Astrocyte of the hippocampus (primary cell): ENCODE results near the gene TIPRL.
A peak's percentile ranks its signal among the peaks of the same experiment; 100 is the strongest.
"Not testable (repeated sequence)": the region's sequence is repeated elsewhere in the genome, so short reads cannot be mapped to it uniquely, and the experiment has no call there.

Experiments used
- DNase-seq: peaks from one replicate; pipeline ENCODE4 v3.0.0; 2011; ENCODE audit warnings: low read depth, low spot score

TIPRL gene

DNA sequence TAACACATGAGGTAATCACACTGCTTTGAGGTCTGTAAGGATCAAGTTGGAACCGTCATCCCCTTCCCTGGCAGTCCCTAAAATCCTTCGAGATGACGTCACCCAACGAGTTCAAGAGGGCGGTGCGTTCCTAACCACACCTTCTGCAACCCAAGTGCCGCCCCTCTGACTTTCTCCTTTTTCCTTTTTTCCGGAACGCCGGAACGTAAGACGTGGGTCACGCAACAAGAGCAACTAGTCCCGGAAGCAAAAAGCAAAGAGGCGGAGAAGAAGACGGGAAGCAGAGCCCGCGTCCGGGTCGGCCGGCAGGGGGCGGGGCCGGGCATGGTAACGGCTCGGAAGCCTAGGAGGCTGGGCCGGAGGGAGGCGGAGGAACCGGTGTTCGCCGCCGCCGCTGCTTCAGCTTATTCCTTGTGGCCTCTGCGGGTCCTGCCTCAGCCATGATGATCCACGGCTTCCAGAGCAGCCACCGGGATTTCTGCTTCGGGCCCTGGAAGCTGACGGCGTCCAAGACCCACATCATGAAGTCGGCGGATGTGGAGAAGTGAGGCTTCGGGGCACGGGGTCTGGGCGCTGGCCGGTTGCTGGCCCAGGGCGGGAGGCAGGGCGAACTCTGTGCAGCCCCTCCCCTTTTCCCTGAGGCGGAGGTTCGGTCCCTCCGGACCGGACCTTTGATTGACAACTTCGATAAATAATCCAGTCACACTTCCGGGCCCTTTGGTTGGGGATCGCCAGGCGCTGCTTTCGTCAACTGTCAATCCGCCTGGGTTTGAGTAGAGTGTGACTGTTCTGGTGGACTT, at the start of gene TIPRL:
Gene TIPRL, plus strand, starts transcription at position 325 of the 800 bp plus-strand sequence. Its CDS starts 116 bp downstream, at position 441.
- DNase-seq = peak; percentile 99

- no peak for DNase-seq
These were observed 48.8 kb upstream of the TIPRL start for GRCh38 chr1:168129933-168130332.

DNA sequence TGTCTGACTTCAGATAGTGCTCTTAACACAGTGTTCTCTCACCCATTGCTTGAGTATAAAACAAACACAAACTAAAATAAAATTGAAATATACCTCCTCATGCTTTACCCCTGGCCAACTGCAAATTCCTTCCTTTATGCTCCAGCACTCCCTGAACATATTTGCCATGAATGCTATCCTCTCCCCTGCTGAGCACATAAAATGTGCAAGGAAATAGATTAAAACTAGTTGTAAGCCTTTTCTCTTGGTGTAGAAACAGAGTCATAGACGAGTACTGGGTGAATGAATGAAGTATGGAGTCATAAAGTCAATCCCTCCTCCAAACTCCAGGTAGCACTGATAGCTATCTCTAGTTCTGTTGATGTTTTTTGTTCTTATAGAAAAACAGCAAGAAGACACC, 44.6 kb upstream of the TIPRL start:
- DNase-seq = peak; percentile 53

DNA sequence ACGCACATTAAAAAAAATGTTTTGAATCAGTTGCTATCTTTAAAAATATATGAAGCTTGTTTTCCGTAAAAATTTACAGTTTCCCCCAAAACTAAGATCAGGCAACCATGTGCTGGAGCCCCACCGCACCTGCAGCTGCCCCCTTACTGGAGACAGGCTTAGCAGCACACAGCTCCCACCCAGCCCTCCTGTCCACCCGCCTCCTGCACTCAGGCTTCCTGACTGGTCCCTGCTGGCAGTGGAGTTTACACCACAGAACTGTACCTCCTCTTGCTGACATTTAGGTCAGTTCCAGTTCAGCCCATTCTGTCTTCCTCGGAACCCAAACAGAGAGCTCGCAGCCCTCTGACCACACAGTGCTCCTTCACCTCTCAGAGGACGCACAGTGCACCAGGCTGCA, 44.1 kb upstream of the TIPRL start:
- peak; percentile 25 for DNase-seq

DNA sequence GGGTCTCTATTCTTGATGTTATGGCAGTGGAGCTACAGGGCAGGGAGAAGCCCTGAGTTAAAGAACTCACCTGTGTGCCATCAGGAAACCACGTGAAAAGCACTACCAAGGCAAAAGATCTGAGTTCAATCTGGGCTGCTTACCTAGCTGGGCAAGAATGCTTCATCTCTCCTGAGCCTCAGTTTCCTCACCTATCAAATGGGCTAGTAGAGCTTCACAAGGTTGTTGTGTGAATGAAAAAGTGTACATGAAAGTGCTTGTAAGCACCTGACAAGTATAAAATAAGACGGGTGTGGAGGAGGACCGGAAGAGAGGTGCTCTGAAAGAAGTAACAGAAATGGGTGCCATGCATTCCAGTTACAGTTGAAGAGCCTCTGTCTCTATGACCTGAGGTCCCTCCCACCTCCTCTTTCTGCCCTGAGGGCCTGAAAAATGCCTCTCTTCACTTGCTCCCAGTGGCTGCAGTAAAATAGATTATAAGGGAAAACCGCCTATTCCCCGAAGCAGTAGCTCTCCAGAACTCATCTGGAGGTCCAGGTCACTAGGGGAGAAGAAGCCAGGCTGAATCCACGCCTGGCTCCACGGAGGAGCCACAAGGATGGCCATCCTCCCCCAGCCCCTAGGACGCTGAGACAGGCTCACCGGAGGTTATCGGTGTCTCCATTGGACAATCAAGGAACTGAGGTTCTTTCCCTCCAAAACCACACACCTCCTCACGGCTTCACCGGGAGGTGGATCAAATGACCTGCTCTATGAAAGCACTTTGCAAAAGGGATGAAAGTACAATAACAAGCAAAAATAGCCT, 43.4 kb upstream of the TIPRL start:
- no peak for DNase-seq

DNA sequence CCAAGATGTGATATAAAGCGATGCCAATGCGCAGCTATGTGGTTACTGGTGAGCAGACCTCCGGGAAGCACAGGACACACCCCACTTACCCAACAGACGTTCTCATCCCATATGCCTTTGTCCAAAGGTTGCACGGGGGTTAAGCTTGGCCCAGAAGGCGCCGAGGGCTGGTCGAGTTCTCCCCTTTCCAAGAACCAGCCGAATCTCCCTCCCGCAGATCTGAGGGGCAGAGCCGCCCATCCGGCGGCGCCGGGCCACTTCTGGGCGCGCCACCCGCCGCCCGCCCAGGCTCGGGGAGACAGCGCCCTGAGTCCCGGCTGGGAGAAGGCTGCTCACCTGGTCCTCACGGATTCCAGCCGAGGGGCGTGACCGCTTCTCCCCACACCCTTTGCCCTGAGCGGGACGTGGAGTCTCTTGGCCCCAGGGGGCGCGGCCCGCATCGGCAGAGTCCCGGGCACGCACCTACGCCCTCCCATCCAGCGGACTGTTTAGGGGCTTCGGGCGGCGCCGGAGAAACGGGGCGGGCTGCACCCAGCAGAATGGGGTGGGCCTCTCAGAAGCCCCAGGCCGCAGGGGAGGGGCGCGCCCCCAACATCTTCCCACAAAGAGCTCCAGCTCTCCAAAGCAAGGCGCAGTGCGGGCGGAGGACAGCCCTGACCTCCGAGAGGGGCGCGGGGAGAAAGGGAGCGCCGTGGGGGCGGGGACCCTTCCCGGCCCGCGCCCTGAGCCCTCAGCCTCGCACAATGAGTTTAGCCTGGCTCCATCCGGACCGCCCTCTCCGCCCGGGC, 42.6 kb upstream of the TIPRL start:
- peak; percentile 54 for DNase-seq

- peak; percentile 77 for DNase-seq
These were observed 41.9 kb upstream of the TIPRL start, which contains the start of gene GPR161 for GRCh38 chr1:168136709-168137514. TSS of gene GPR161 (minus strand) at chr1:168136930. CDS start at chr1:168104850, 32,080 bp downstream.

GRCh38 chr1:168137515-168137821, 41.3 kb upstream of the TIPRL start:
- no peak for DNase-seq

DNA sequence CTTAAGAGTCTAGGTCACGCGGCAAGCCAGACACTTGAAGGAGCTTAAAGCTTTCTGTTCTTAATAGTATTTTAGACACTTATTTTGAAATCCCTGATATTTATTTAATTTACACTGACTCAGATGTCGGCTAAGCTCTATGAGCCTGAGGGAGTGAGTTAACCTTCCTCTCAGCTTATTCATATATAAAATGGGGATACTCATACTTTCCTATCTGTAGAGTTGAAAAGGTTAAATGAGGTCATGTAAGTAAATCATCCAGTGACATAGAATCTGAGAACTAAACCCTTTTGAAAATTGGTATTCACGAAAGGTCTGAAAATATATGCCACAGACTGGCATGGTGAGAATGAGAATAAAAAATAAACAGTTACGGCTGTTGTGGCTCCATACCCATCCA, 40.6 kb upstream of the TIPRL start:
- DNase-seq = no peak

DNA sequence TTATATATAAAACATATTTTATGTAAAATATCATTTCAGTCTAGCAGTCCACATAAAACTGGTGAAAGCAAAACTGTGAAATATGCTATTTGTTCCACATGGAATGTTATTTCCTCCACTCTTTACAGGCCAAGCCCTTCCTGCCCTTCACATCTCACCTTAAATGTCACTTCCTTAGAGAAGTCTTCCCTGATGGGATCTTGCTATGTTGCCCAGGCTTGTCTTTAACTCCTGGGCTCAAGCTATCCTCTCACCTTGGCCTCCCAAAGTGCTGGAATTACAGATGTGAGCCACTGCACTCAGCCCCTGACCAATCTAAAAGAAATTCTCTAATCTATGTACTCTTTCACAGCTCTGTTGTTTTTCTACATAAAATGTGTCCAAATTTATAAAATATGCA, 39.7 kb upstream of the TIPRL start:
- no peak for DNase-seq

DNA sequence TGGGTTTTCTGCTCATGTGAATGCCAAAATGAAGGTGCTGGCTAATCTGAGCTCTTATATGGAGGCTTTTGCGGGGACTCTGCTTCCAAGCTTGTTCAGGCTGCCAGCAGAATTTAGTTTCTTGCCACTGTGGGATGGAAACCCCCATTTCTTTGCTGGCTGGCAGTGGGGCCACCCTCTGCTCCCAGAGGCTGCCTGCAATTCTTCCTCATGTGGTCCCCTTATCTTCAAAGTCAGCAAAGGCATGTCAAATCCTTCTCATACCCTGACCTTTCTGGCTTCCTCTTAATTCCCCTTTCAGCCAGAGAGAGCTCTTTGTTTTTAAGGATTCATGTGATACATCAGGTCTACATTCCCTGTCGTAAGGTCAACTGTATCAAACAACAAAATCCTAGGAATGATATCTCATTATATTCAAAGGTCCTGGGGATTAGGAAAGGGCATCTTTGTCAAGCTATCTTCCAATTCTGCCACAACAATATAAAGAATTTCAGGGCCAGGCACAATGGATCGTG, 36.8 kb upstream of the TIPRL start:
- no peak for DNase-seq

DNA sequence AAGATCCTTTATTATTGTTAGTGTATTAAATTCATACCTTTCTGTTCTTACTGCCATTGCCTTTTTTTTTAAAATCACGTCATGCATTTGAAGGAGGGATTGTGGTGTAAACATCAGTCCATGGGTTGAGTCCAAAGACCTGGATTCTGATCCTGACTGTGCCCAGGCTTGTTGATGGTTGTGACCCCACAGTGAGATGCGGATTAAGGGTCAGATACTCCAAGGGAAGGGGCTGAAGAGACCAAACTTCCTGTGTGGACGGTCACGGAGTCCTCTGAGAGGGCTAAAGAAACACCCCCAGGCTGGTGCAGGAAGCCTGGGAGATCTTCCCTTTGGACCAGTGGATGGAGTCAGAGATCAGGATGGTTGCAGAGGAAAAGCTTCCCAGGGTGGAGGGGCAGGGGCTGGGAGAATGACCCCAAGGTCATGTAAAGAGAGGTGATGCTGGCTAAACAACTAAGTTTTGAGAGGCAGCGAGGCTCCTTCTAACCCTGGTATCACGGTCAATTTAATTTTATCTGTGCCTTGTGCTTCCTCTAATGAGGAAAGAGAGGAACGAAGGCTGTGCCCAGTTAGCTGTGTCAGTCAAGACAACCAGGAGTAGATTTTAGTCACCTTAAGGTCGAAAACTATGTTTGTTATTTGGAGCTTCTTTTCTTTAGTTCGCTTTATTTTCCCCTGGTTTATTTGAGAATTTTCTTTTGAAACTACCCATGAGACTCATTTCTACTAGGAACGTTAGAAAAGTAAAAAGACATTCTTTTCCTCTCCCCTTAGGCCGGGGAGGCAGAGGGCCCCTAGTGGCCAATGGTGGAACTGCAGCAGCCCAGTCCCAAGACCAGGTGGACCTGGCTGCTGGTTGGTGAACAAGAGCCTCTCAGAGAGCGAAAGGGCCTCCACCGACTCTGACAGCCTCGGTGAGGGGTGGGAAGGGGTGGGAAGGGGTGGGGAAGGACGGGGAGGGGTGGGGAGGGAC, 33.3 kb upstream of the TIPRL start:
- peak; percentile 94 for DNase-seq

DNA sequence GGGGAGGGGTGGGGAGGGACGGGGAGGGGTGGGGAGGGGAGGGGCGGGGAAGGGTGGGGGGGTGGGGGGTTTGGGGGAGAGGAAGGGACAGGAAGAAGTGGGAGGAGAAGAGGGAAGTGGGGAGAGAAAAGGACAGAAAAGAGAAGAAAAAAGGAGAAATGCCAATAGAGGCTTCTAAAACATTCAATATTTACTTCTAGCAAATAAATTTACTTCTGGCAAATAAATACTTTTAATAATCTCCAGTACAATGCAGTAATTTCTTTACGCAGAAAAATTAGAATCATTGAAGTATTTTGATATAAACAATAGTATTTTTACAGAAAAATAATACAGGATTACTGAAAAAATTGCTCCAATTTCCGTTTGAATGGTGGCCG, 32.6 kb upstream of the TIPRL start:
- no peak for DNase-seq

- DNase-seq = no peak
These were observed 32.1 kb upstream of the TIPRL start for GRCh38 chr1:168146626-168147025.

DNA sequence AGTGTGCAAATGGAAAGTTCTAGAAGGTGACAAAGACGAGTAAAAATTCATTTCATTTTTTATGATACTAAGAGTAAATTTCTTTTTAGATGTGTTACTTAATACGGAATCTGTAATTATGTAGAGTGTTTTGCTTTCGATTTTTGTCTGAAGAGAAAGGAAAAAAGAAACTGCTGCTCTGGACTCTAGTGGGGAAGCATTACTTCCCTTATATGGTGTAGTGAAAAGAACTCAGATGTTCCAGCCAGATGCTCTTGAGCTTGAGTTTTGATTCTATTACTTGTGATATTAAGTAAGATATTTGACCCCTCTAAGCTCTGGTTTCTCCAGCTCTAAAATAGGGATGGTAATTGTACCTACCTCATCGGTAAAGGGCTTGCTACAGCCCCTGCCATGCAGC, 29.8 kb upstream of the TIPRL start:
- DNase-seq = no peak

GRCh38 chr1:168150283-168150682, 28.5 kb upstream of the TIPRL start:
- no peak for DNase-seq

DNA sequence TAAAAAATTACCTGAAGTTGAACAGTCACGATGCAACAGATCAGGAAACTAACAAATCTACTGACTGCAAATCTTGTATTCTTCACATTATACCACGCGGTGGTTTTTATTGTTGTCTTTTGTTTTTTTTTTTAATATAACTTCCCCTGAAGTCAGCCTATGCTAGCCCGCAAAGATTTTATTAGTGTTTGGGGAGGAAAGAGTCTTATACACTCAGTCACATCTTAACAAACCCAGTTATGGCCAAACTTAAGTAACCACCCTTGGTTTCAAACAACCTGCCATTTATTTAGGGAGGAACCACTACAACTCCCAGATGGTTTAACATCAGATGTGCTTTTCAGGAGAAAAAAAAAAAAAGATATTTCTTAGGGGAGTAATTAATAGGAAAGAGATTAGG, 26.8 kb upstream of the TIPRL start:
- no peak for DNase-seq

- not testable (repeated sequence) for DNase-seq
These were observed 24.1 kb upstream of the TIPRL start for GRCh38 chr1:168154707-168155106.

DNA sequence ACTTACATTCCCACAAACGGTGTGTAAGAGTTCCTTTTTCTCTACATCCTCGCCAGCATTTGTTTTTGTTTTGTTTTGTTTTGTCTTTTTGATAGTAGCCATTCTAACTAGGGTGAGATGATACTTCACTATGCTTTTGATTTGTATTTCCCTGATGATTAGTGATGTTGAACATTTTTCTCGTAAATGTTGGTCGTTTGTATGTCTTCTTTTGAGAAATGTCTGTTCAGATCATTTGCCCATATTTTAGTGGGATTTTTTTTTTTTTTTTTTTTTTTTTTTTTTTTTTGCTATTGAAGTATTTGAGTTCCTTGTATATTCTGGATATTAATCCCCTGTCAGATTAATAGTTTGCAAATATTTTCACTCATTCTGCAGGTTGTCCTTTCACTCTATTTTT, 22.9 kb upstream of the TIPRL start:
- DNase-seq = no peak

- no peak for DNase-seq
These were observed 21.1 kb upstream of the TIPRL start for GRCh38 chr1:168157638-168158037.
